HG03457 (cell line): ENCODE data around the gene NKIRAS2.

ENCODE experiments used
- ATAC-seq: cut with Tn5 transposase; IDR thresholded peaks from one replicate; pipeline ENCODE4 v1.9.1; 2021; ENCODE audit warnings: moderate number of reproducible peaks; ENCODE audit not compliant: unreplicated experiment

NKIRAS2 gene

DNA sequence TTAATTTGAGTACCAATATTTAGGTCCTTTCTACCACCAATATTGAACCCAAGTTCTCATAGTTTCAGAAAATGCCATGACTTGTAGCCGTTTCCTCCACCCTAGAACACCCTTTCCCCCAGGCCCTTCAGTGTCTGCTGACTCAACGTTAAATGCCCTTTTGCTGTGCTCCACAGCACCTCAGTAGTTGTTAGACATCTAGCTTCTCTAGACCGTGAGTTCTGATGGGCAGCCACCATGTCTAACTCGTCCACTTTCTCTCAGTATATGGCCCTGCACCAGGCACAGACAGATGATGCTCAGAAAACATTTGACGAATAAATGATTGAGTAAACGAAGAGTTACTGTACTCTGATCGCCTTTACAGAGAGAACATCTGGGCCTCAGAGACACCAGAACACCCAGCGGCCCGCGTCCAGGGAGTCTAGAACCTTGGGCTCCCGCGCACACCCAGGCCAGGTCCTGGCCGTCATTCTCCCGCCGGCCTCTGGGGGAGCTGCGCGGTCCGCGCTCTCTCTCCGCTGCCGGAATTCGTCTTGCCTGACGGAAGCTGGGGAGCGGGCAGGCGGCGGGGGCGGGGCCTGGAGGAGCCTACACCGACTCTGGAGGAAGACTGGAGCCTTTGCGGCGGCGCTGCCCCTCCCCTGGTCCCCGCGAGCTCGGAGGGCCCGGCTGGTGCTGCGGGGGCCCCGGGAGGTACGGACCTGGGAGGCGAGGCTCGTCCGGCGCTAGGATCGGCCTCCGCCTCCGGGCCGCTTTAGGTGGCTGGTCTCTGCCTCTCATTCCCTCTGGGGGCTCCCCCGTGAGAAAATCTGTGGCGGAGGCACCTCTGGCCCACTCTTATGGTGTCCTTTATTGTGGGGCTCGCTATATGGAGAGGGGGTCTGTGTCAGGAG lies at the start of gene NKIRAS2:
NKIRAS2 (plus strand) TSS at position 582 of the 896 bp plus-strand sequence. CDS start 1,488 bp downstream, outside the sequence.
- ATAC-seq, result no peak

DNA sequence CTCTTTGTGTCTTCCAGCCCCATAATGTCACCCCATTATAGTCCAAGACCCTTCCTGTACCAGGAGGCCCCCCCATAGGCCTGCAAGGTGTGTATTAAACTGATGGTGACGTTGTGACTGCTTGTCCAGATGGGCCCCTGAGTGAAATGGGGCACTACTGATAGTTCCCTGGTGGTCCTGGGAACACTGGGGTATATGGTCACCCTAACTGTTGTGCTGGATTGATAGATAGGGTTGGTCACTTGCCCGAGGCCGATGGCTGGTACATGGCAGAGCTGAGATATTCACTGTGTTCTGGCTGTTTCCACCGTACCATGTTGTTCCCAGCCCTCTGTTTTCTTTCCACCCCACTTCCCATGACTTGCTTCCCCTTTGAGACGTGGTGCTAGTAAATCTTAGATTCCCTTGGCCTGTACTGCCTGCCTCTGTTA lies 49.0 kb upstream of the NKIRAS2 start:
- ATAC-seq, result no peak

DNA sequence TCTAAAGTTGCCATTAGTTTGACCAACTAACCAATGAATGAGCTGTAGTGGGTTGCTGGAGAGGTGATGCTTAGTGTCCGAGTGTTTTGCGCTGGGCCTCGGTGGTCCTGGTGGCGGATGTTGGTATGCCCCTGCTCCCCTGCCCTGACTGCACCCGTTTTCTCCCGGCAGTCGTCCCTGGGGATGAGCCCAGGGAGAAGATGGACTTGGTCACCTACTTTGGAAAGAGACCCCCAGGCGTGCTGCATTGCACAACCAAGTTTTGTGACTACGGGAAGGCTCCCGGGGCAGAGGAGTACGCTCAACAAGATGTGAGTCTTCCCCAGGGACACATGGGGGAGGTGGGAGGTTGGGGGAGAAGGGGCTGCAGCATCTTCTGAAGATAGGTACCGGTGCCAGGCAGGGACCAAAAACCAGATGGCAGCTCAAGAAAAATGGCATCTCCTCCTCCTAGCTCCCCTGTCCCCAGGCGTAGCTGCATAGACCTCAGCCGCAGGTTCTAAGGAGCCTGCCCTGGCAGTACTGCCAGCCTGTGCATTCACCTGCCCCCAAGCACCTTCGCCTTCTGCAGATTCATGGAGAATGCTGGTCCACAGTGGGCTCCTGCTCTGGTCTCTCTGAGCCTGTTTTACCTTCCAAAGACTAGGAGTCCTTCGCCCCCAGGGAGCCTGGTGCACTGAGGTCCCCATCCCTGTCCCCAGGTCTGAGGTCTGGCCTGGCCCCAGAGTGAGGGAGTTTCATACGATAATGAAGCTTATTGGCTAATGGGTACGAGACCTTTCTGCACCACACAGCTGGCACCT lies 48.0 kb upstream of the NKIRAS2 start:
- ATAC-seq, result no peak

DNA sequence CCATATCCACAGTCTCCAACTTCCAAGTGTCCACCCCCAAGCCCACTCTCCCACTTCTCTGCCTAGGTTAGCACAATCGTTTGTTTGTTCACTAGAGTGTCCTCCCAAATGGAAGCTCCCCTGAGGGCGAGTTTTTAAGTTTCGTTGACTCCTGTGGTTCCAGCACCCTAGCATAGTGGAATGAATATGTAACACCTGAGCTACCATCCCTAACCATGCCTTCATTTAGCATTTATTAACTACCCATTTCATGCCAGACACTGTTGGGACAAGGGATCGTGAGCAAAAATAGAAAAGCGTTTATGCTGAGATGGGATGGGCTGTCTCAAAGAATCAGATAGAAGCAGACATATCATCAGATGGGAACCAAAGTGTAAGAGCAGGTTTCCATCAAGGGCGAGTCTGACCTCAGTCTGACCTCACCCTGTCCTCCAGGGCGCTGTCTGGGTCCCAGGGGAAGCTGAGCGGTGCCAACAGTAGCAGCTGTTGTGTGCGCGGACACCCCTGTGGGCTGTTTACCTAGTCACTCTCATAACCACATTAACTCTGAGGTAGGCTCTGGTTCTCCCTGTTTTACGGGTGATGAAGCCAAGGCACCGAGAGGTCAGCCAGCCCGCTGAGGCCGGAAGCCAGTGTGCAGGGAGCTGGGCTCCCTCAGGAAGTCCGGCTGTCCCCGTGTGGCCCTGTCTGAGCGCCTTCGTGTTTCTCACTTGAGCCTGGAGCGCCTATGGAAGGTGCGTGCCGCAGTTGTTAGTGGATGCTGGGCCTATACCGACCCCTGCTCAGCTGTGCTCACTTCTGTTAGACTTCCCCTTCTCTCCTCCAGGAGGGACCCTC lies 47.1 kb upstream of the NKIRAS2 start:
- ATAC-seq, result no peak

DNA sequence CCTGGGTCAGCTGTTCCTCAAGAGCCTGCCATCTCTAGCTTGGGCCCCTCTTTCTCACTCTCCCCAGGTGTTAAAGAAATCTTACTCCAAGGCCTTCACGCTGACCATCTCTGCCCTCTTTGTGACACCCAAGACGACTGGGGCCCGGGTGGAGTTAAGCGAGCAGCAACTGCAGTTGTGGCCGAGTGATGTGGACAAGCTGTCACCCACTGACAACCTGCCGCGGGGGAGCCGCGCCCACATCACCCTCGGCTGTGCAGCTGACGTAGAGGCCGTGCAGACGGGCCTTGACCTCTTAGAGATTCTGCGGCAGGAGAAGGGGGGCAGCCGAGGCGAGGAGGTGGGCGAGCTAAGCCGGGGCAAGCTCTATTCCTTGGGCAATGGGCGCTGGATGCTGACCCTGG lies 46.5 kb upstream of the NKIRAS2 start:
- no peak for ATAC-seq

DNA sequence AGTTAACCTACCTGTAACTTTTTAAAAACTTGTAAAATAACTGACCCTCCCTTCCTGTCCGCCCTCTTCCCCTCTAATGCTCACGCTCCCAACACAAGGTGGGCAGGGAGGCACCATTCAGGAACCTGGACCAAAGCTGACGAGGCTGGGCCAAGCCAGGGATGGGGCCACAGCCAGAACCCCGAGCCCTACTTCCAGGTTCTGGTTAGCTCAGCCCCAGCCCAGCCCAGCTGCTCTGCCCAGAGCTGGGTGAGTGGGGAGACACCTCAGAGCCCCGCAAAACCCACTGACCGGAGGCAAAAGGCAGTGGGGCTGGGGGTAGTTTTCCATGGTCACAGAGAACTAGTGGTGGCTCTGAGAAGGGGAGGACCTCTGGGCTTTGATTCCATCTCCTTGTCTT lies 45.9 kb upstream of the NKIRAS2 start:
- no peak for ATAC-seq

DNA sequence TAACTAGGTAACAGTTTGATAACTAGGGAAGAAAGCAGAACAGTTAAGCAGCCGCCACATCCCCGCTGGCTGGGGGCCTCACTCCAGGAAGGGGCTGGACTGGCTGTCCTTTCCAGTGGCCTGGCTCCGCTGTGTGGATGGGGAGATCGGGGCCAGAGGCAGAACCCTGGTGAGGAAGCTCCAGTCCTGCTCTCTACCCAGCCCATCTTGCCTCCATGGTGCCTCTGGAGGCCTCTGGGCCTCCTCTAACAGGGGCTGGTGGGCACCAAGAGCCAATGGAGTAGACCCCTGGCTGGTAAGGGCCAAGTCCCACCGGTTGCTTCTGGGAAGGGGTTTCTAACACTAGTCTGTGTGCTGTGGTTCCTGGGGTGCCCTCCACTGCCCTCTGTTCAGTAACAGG lies 45.2 kb upstream of the NKIRAS2 start:
- no peak for ATAC-seq

DNA sequence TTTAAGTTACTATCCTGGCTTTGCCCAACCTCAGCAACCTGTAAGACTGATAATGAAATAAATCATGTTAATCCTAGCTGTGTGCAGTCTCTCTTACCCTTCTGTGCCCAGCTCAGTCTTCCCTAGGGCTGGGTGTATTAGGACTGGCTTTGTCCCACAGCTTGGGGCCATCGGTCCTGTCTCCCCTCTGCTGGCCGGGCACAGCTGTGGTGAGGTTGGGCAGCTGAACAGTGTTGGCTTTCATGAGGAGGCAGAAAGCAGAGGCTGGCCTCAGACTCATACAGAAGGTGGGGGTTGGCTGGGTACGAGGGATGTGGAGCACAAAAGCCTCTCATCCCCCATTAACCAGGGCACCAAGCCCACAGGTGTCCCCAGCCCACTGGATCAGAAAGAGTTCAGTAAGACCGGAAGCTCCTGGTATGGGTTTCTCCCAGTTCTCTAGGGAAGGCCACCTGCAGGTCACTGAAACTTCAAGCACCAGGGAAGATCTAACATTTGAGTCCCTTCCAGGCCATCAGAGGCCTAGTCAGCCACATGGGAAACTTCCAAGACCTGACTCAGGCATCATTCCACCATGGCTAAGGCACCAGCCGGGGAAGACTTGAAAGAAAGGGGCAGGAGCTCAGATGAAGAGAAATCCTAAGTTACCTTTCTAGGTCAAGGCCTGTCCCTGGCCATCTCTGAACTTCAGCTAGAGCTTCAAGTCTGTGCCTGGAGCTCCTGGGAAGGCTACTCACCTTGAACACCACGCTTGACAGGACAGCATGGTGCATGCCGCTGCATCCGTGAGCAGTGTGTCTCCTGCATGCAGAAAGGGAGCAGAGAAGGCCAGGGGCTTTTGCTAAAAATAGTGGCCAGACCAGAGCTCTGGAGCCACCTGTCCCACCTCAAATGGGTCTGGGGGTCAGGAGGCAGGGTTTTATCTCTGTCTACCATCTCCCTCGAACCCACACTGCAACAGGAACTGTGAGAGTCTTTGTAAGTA lies 44.5 kb upstream of the NKIRAS2 start:
- no peak for ATAC-seq

DNA sequence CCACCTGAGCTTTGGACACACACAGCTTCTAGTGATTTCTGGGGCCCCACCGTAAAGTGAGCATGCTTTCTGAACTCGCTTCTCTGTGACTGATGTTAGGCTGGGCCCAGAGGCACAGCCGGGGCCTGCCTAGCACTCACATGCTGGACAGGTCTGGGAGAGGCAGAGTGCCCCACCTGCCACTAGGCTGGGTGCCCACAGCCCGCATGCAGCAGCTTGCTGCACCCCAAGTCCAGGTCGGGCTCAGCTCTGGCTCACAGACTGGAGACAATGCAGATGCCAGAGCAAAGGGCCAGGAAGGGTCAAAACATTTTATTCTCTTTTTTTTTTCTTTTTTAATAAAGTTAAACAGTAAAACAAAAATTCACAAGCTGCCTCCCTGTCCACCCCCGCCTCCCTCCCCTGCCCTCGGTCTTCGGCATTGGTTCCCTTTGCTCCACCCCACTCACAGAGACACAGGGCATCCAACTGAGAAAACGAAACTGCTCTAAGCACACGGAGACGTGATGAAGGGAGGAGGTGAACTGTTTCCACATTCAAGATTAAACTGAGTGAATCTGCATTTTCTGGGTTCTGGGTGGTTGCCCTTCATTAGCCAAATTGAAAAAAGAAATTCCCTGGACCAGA lies 43.6 kb upstream of the NKIRAS2 start:
- no peak for ATAC-seq

DNA sequence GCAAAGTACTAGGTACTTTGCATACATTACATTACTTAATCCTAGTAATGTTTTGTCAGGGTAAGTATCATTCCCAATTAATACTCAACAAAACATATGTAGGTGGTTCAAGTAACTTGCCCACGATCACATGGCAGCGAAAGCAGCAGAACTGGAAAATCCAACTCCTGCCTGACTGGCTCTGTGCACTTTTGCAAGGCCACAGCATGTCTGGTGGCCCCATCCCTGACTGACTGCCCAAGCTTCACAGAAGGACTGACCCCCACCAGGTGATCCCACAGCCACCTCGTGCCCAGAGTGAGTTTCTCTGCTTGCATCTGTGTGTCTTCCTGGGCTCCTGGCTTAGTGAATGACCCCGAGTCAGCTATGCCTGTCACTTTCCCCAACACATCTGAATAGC lies 41.9 kb upstream of the NKIRAS2 start:
- no peak for ATAC-seq

DNA sequence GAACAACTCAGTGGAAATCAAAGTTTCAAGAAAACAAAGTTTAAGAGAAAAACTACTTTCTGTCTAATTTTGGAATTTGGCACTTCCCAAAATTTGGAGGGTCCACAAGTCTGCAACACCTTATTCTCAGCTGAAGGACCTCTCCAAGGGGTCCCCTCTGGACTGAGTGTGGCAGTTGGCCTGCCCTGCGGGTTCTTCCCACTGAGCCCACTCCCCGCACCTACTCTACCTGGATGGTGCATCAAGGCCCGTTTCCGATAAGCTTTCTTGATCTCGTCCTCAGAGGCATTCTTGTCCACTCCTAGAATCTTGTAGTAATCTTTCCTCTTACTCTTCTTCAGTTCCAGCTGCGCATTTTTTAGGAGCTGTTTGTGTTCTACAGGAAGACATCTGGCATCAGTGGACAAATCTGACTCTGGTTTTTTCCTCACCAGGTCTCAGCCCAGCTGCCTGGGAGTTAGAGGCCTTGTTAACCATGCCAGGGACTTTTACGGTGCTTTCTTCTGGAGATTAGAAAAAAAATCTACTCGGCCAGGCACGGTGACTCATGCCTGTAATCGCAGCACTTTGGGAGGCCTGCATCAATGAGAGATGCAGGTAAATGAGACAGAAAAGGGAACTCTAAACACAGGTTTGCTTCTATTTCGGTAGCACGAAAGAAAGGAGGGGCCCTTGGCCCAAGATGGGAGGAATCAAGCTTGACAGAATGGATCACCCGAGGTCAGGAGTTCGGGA lies 37.7 kb upstream of the NKIRAS2 start:
- no peak for ATAC-seq

DNA sequence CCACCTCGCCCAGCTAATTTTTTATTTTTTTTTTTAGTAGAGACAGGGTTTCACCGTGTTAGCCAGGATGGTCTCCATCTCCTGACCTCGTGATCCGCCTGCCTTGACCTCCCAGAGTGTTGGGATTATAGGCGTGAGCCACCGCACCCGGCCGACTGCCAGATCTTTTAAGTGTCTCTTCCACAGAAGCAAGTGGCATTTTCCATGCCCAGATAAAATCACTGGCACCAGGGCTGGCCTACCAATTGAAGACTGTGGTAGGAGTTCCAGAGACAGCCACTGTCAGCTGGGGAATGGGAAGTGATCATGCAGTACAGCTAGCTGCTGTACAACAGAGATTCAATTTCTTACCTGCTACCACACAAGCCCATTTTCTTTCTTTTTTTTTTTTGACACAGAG lies 35.4 kb upstream of the NKIRAS2 start:
- ATAC-seq, result no peak

DNA sequence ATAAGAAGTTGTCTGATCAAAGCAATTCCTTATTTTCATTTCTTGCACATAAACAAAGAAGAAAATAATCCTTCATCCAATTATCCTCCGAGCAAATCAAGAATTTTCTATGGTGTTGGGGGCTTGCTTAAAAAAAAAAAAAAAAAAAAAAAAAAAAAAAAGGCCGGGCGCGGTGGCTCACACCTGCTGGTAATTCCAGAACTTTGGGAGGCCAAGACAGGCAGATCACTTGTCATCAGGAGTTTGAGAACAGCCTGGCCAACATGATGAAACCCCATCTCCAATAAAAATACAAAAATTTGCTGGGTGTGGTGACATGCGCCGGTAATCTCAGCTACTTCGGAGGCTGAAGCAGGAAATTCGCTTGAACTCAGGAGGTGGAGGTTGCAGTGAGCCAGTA lies 34.0 kb upstream of the NKIRAS2 start:
- ATAC-seq, result no peak

DNA sequence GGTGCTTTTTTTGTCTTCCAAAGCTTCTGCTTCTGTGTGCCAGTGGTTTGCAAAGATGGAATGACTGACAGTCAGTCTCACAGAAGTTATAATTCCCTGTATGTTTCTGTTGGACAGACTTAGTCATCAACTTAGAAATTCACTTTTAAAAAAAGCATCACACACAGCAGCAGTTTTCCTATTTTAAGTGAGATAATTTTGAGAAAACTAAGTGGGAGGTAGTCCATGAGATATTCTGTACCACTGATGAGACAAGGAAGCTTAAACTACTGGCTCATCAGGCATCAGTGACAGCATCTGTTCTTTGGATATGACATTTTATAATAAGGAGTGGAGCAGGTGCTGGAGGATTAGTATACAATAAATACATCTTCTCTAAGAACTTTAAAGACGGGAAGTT lies 33.3 kb upstream of the NKIRAS2 start:
- no peak for ATAC-seq

DNA sequence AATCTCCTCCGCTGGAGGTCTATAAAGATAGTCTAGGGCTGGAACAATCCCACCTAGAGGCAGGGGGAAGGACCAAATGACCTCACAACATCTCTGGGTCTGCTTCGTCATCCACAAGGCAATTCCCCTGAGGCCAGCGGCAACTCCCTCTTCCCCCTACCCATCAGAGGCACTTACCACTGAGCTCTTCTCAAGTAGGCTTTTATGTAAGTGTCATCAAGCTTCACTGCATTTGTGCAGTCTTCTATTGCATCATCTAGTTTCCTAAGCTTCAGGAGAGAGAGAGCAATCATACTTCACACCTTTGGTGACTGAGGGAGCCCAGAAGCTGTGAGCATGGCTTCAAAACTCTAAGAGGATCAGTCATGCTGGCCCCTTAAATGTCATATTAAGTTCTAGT lies 32.2 kb upstream of the NKIRAS2 start:
- ATAC-seq, result no peak

DNA sequence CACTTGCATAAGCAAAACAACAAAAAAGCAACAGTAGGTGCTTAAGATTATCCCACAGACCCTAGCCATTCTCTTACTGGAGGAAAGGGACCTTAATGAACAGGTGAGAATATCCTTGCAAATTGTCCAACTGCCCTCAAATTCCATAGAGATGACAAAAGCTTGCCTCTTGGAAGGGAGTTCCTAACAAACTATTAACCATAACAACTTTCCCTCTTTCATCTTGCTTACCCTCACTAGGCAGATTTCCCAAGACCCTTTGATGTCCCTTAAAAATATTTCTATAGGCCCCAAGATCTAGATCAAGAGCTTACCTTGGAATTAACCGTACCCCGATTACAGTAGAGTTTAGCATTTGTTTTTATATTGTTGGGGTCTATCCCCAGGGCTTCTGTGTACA lies 31.5 kb upstream of the NKIRAS2 start:
- ATAC-seq, result no peak

DNA sequence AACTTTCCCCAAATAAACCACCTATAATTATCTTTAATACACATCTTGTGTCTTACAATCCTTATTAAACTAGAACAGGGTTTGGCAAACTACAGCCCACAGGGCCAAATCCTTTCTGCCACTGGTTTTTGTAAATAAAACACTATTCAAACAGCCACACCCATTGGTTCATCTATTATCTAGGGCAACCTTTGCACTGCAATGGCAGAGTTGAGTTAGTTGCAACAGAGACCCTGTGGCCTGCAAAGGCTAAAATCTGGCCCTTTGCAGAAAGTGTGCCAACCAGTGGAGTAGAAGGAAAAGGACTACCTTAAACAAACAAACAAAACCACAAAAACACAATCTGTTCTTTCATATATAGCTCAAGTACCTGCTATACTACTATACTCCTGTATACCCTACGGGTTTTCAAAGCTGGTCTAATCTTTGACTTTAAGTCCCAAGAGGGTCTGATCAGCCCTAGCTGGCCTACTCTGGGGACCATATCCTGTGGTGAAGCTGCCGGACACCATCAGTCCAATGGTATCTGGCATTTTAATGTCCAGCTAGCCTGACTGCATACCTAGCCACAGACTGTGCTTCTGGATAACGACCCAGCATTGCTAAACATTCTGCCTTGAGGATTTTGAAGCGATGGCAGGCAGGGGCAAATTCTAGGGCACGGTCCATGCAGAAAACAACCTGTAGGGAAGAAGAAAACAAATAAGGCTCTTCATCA lies 30.0 kb upstream of the NKIRAS2 start:
- no peak for ATAC-seq

DNA sequence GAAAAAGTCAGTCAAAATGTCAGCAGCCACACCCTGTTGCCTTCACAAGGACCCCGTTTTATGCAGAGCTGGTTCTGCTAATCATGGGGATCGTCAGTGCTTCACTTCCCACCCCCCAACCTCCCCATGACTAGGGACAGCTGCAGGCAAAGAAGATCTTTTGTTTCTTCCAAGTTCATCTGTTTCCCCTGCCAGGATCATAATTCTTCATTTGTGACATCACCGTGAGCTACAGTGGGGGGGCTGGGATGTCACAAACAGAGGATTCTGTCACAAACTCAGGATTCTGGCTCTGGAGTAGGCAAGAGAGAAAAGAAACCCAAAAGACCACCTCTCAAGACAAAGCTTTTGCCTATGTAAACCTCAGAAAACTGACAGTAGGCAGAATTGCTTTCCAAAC lies 27.3 kb upstream of the NKIRAS2 start:
- no peak for ATAC-seq
